GM18511 (cell line): Measurements from ENCODE around the gene IL23A.
"Not testable (repeated sequence)": the region's sequence is repeated elsewhere in the genome, so short reads cannot be mapped to it uniquely, and the experiment has no call there.

Experiments used
- ATAC-seq: cut with Tn5 transposase; IDR thresholded peaks from one replicate; pipeline ENCODE4 v1.9.1; 2021; ENCODE audit warnings: mild to moderate bottlenecking, moderate library complexity; ENCODE audit not compliant: unreplicated experiment

The IL23A gene

DNA sequence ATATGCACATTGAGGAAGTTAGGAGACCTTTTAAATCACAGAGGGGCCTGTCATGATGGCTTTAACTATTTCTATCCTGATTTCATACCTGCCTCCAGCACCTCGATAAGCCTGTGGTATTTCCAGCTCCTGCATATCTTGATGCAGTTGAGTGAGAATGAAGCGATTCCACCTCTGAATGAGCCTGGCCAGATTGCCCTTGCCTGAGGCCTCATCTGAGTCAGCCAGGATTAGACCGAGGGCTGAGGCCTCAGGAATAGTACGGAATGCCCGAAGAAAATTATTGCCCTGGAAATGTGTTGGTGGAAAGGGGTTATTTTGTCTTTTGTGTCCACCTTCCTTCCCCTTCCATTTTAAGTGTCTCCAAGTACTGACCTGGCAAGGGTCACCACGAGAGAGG is 14.5 kb upstream of the IL23A start:
- ATAC-seq = no peak

DNA sequence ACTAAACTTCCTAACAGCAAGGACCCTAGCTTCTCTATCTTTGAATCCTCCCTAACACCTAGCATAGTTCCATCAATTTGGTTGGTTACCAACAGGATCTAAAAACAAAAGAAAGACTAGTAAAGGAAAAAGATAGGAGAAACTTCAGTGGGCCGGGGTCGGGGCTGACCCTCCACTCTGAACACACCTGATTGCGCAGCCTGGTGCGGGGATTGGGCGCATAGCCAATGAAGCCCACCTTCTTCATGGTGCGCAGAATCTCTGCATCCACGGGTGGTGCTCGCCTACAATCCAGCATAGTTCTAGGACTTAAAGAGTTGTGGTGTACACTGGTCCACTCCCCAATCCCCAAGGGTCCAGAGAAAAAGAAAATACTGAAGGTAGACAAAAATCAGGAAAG is 12.6 kb upstream of the IL23A start:
- no peak for ATAC-seq

GRCh38 chr12:56326533-56326932 is 12.2 kb upstream of the IL23A start:
- ATAC-seq = no peak

DNA sequence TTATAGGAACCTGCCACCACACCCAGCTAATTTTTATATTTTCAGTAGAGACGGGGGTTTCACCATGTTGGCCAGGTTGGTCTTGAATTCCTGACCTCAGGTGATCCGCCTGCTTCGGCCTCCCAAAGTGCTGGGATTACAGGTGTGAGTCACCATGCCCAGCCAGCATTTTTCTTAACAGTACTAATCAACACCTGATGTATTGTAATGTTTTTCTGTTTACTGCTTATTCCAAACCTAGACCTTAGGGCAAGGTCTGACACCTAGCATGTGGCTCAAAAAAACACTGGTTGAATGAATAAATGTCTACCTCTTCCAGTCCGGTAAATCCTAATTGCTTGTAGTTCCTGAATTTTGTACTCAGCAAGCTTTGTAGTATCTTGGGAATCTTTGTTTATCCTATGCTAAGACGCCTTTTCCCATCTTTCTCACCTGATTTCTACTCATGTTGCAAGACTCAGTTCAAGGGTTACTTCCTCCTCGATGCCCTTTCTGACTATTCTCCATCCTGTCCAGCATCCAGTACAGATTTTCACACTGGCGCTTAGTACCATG is 7.7 kb upstream of the IL23A start:
- ATAC-seq = no peak

GRCh38 chr12:56332512-56333196 is 6.0 kb upstream of the IL23A start:
- ATAC-seq = no peak

DNA sequence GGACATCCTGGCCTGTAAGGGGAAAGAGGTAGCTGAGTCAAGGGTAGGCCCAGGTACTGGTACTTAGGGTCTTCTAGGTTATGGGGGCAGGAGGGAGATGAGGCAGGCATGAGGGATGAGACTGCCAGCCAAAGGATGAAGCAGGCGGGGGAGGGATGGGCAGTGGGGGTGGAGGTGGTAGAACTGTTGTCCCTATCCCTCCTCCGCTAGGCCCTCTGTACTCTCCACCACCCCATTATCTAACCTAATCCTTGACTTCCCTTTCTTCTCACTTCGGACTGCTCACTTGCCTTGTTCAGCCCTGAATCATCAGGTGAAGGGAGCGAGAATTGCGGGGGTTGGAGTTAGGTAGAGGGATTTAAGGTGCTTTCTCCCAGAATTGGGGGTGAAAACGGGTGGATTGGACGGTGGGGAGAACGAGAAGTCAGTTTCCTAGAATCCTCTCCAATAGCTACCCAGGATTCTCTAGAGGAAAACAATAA is 5.4 kb upstream of the IL23A start:
- no peak for ATAC-seq

GRCh38 chr12:56333679-56334489 is 4.8 kb upstream of the IL23A start, which contains the start of gene PAN2:
Gene PAN2 (minus strand): TSS chr12:56334000. CDS start chr12:56333094, 906 bp downstream.
- peak; percentile 96 for ATAC-seq

- no peak for ATAC-seq
Measured at GRCh38 chr12:56334490-56334793, 4.2 kb upstream of the IL23A start.

- not testable (repeated sequence) for ATAC-seq
Measured at GRCh38 chr12:56335527-56335926, 3.2 kb upstream of the IL23A start.

GRCh38 chr12:56336361-56337167 is 2.1 kb upstream of the IL23A start:
- no peak for ATAC-seq

DNA sequence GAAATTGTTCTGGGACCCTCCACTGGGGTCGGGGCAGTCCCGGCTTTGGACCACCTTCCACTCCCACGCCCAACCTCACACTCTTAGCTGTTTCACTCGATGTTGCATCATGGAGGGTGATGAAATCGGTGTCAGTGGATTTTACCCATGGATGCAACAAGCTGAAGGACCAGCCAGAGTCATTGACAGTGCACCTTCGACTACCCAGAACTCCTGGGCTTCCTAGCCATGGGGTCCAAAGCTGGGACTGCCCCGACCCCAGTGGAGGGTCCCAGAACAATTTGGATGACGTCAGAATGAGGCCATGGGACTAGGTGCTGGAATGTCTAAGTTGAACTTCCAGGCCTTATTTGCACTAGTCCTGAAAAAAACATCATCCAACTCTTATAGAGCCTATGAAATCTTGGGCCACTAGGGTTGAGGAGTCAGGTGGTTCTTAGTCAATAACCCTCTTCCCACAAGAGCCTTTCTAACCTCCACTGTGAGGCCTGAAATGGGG is 882 bp upstream of the IL23A start:
- no peak for ATAC-seq

- ATAC-seq = no peak
Measured at GRCh38 chr12:56339158-56339422, 406 bp downstream of the IL23A start.

DNA sequence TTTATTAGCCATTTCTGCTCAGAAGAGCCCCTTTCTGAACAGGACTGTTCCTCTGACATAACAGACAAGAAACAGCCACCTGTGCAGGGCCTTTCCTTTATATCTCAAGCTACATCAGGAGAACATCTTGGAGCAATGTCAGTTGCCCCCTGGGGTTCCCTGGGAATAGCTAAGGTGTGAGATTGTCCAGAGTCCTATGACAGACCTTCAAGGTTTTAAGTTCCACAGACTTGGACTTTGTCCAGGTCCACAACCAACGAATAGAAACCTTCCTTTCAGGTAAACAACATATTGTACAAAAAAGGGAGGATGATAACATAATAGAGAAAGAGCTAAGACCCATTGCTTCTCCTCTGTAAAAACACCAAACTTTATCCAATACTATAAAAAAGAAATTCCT is 2.9 kb downstream of the IL23A start:
- ATAC-seq = no peak

DNA sequence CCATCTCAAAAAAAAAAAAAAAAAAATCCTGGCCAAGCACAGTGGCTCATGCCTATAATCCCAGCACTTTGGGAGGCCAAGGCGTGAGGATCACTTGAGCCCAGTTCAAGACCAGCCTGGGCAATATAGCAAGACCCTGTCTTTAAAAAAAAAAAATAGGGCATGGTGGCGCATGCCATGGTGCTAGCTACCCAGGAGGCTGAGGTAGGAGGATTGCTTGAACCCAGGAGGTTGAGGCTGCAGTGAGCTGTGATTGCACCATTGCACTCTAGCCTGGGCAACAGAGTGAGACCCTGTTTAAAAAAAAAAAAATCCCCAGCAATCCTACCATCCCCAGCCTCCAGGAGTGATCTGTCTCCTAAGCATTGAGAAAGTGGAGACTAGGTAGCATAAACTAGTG is 3.6 kb downstream of the IL23A start:
- ATAC-seq = not testable (repeated sequence)

GRCh38 chr12:56346675-56347074 is 8.0 kb downstream of the IL23A start:
- ATAC-seq = no peak

DNA sequence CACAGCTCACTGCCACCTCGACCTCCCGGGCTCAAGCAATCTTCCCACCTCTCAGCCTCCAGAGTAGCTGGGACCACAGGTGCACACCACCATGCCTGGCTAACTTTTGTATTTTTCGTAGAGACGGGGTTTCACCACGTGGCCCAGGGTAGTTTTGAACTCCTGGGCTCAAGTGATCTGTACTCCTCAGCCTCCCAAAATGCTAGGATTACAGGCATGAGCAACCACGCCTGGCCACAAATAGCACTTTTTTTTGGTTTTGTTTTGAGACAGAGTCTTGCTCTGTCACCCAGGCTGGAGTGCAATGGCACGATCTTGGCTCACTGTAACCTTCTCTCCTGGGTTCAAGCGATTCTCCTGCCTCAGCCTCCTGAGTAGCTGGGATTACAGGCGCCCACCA is 8.6 kb downstream of the IL23A start:
- not testable (repeated sequence) for ATAC-seq

- no peak for ATAC-seq
Measured at GRCh38 chr12:56348776-56349175, 10.1 kb downstream of the IL23A start.

DNA sequence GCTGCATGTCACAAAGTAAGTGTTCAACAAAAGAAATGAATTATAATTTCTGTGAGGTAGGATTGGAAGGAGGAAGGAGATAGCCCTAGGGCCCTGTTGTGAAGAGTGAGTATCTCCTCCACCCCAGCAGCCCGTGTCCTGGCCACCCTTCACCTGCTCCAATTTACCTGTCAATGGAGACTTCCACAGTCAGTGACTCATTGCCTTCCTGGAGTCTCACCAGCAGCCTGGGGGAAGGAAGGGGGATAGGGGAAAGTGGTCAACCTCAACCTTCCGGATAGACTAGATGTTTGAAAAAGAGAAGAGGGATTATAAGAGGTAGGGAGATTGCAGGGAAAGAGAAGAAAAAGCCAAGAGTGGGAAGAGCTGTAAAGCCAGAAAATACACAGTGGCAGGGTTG is 12.0 kb downstream of the IL23A start:
- ATAC-seq = no peak

GRCh38 chr12:56351325-56351724 is 12.6 kb downstream of the IL23A start:
- ATAC-seq = no peak

DNA sequence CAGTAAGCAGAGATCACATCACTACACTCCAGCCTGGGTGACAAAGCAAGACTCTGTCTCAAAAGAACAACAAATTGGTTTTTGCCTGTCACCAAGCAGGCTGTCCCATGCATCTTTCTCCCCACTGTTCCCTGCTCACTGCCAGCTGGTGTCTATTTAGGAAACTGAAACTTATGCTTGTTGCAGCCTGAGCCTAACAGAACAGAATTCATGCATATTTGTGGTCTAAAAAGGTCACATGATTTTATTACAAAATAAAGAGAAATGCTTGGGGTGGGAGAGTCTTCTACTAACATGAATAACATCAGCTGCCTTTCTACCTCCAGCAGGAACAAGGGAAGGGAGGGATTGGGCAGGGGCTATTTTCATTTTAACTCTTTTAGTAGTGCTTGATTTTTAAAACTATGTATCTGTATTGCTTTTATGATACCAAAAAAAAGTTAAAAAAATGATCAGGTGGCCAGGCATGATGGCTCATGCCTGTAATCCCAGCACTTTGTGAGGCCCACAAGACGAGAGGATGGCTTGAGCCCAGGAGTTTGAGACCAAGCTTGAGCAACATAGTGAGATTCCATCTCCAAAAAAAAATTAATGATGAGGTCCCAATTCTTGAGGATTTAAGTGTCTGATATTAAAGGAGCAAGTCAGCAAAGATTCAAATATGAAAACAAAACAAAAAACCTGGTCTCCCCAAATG is 20.3 kb downstream of the IL23A start:
- ATAC-seq = no peak
